Neuronal stem cell (in vitro differentiated cells): Measurements from ENCODE around the gene UNC13D. TPM values are rescaled to one million over a fixed set of nuclear protein-coding genes. Genes with fewer than 3 reads are reported as not detected.

Experiments
- DNase-seq: peaks from one replicate; pipeline ENCODE4 v3.0.0-alpha.2; 2013; ENCODE audit warnings: low spot score
- H2AFZ ChIP-seq: one replicate; pipeline ENCODE4 v1.6.1; 2013; ENCODE audit warnings: mild to moderate bottlenecking, low read length, inconsistent platforms
- H2AK5ac ChIP-seq: 2 replicates; pipeline ENCODE4 v1.6.1; 2013; ENCODE audit warnings: low read depth, mild to moderate bottlenecking, inconsistent platforms, low read length, moderate library complexity, mixed read lengths
- H2BK120ac ChIP-seq: 2 replicates; pipeline ENCODE4 v1.6.1; 2013; ENCODE audit warnings: low read depth, mild to moderate bottlenecking, inconsistent platforms, low read length, moderate library complexity, mixed read lengths
- H2BK12ac ChIP-seq: one replicate; pipeline ENCODE4 v1.6.1; 2013; ENCODE audit warnings: low read length, inconsistent platforms
- H2BK15ac ChIP-seq: 2 replicates; pipeline ENCODE4 v1.6.1; 2013; ENCODE audit warnings: mild to moderate bottlenecking, low read length, inconsistent platforms, mixed read lengths
- H2BK5ac ChIP-seq: one replicate; pipeline ENCODE4 v1.6.1; 2013; ENCODE audit warnings: inconsistent platforms, mild to moderate bottlenecking, low read length, moderate library complexity
- H3K14ac ChIP-seq: one replicate; pipeline ENCODE4 v1.6.1; 2013; ENCODE audit warnings: low read length, inconsistent platforms
- H3K18ac ChIP-seq: 2 replicates; pipeline ENCODE4 v1.6.1; 2013; ENCODE audit warnings: low read length, inconsistent platforms
- H3K23ac ChIP-seq: 2 replicates; pipeline ENCODE4 v1.6.1; 2013; ENCODE audit warnings: low read depth, mild to moderate bottlenecking, mixed read lengths, low read length, inconsistent platforms; ENCODE audit not compliant: poor library complexity
- H3K27ac ChIP-seq: replicated peaks from 3 replicates; pipeline ENCODE4 v1.5.1; 2013; ENCODE audit warnings: low read length, inconsistent platforms
- H3K27me3 ChIP-seq, 3 experiments: 2 replicates each; pipeline ENCODE4 v1.6.1; 2013; ENCODE audit warnings: low read length in 3 of 3, mild to moderate bottlenecking in 2 of 3, inconsistent platforms in 1 of 3, low read depth in 1 of 3, mixed read lengths in 1 of 3, moderate library complexity in 1 of 3; ENCODE audit not compliant: control insufficient read depth in 3 of 3, insufficient read depth in 3 of 3
- H3K36me3 ChIP-seq, 2 donors: replicated peaks in 1 of 2; 2 replicates each; pipeline ENCODE4 v1.6.1; 2013; ENCODE audit warnings: low read length in 2 of 2; ENCODE audit not compliant: control insufficient read depth in 2 of 2, insufficient read depth in 2 of 2
- H3K4ac ChIP-seq: 2 replicates; pipeline ENCODE4 v1.6.1; 2013; ENCODE audit warnings: inconsistent platforms, mild to moderate bottlenecking, low read length, moderate library complexity
- H3K4me1 ChIP-seq, 2 donors: 1 replicate in 1 of 2; 2 replicates in 1 of 2; pipeline ENCODE4 v1.6.1; 2013; ENCODE audit warnings: low read length in 2 of 2, low read depth in 1 of 2; ENCODE audit not compliant: control insufficient read depth in 2 of 2, insufficient read depth in 1 of 2
- H3K4me2 ChIP-seq: one replicate; pipeline ENCODE4 v1.6.1; 2013; ENCODE audit warnings: mild to moderate bottlenecking, low read length, inconsistent platforms; ENCODE audit not compliant: insufficient read depth, poor library complexity, severe bottlenecking
- H3K4me3 ChIP-seq, 2 donors: 2 replicates each; pipeline ENCODE4 v1.5.1; 2013; ENCODE audit warnings: low read length in 2 of 2, mild to moderate bottlenecking in 2 of 2, inconsistent platforms in 1 of 2, moderate library complexity in 1 of 2
- H3K79me1 ChIP-seq: one replicate; pipeline ENCODE4 v1.6.1; 2013; ENCODE audit warnings: low read depth, mild to moderate bottlenecking, inconsistent platforms, low read length, moderate library complexity
- H3K9ac ChIP-seq: one replicate; pipeline ENCODE4 v1.6.1; 2013; ENCODE audit warnings: mild to moderate bottlenecking, low read depth, low read length, inconsistent platforms; ENCODE audit not compliant: poor library complexity
- H3K9me3 ChIP-seq, 2 donors: replicated peaks in 1 of 2; 2 replicates each; pipeline versions ENCODE3 to v1.6.1; 2013; ENCODE audit warnings: low read length in 2 of 2, mild to moderate bottlenecking in 2 of 2, inconsistent platforms in 1 of 2, low read depth in 1 of 2, mixed read lengths in 1 of 2, moderate library complexity in 1 of 2; ENCODE audit not compliant: control insufficient read depth in 2 of 2, insufficient read depth in 1 of 2
- H4K8ac ChIP-seq: one replicate; pipeline ENCODE4 v1.6.1; 2013; ENCODE audit warnings: low read depth, mild to moderate bottlenecking, inconsistent platforms, low read length, moderate library complexity
- H4K91ac ChIP-seq: one replicate; pipeline ENCODE4 v1.6.1; 2013; ENCODE audit warnings: low read length, low read depth, mild to moderate bottlenecking, inconsistent platforms; ENCODE audit not compliant: poor library complexity
- WGBS, 2 donors: extraction: QIAGEN DNeasy Blood & Tissue Kit; methylation state at CpG; one replicate each; pipeline ENCODE4 v1.1.7; 2013; ENCODE audit warnings: missing lambda C conversion rate in 2 of 2, mixed read lengths in 1 of 2; ENCODE audit not compliant: insufficient read length in 2 of 2, insufficient replicate concordance in 1 of 2; ENCODE audit errors: extremely low coverage in 2 of 2; 5-methylcytosine and 5-hydroxymethylcytosine counted together
- polyA plus RNA-seq, 2 experiments: library from polyadenylated mRNA; stranded (reverse); fragments of 200-250 nt; gene quantifications; one replicate each; pipeline ENCODE4 v1.2.3, GENCODE V29; 2013

UNC13D gene
- 1.4 TPM for polyA plus RNA-seq (2013, experiment 1 of 2)
- 0.90 TPM for polyA plus RNA-seq (2013, experiment 2 of 2)

- Histone ChIP-seq H2BK12ac (no peak within 1 kb of the TSS), H3K23ac (peak within 1 kb of the TSS; percentile 97), H3K4me1 (peaks cover 5 to 6% of the 10 kb centered on the region in 2 donors), H3K9me3 (no peaks in the 10 kb centered on the region), H3K36me3 (peaks cover 25 to 30% of the 10 kb centered on the region in 2 donors), H3K9ac (peak within 1 kb of the TSS; percentile 70), H3K4me2 (no peak within 1 kb of the TSS), H3K79me1 (no peaks in the 10 kb centered on the region), H3K4me3 (peak within 1 kb of the TSS in 1 of 2 donors; percentile 12), H2AK5ac (peak within 1 kb of the TSS; percentile 86), H2BK120ac (peak within 1 kb of the TSS; percentile 72), H3K4ac (peak within 1 kb of the TSS; percentile 23), H4K8ac (no peak within 1 kb of the TSS), H3K18ac (peak within 1 kb of the TSS; percentile 92), H2BK15ac (peak within 1 kb of the TSS; percentile 83), H3K14ac (peak within 1 kb of the TSS; percentile 63), H2BK5ac (peak within 1 kb of the TSS; percentile 53), H3K27ac (no peak within 1 kb of the TSS), H4K91ac (peak within 1 kb of the TSS; percentile 89), H2AFZ (no peak within 1 kb of the TSS), H3K27me3 (no peaks in the 10 kb centered on the region)
- WGBS, 2 donors = no CpG with 5 or more reads among the region's 35 CpGs
- DNase-seq = no peak
Measured at GRCh38 chr17:75843577-75844529, at the start of gene UNC13D. Gene UNC13D, minus strand, starts transcription at chr17:75844404. Its CDS starts 67 bp downstream, at chr17:75844337.

- Histone ChIP-seq H2BK120ac (no peak overlapping the region), H3K79me1 (peaks cover 15% of the 10 kb centered on the region), H2AFZ (no peak overlapping the region), H2BK12ac (no peak overlapping the region), H3K27me3 (no peaks in the 10 kb centered on the region), H3K27ac (no peak overlapping the region), H3K14ac (no peak overlapping the region), H3K4me3 (no peak overlapping the region), H3K23ac (no peak overlapping the region), H2BK5ac (peak overlapping the region; percentile 47), H2BK15ac (no peak overlapping the region), H3K4ac (no peak overlapping the region), H2AK5ac (peak overlapping the region; percentile 48), H4K91ac (no peak overlapping the region), H4K8ac (no peak overlapping the region), H3K18ac (no peak overlapping the region), H3K4me2 (no peak overlapping the region), H3K4me1 (peaks cover 0 to 13% of the 10 kb centered on the region in 2 donors), H3K9ac (peak overlapping the region; percentile 75), H3K36me3 (peaks cover 14 to 24% of the 10 kb centered on the region in 2 donors), H3K9me3 (peaks cover 0 to 2% of the 10 kb centered on the region in 2 donors)
- no CpG with 5 or more reads among the region's 18 CpGs for WGBS, 2 donors
- no peak for DNase-seq
Measured at GRCh38 chr17:75893305-75894048, 49.3 kb upstream of the UNC13D start.

- no peak overlapping the region for H3K4me3 ChIP-seq
- no peak overlapping the region for H2AFZ ChIP-seq
- H3K27me3 ChIP-seq = no peaks in the 10 kb centered on the region
- no peak overlapping the region for H3K18ac ChIP-seq
- H2AK5ac ChIP-seq = peak overlapping the region; percentile 9
- H4K91ac ChIP-seq = no peak overlapping the region
- H2BK12ac ChIP-seq = no peak overlapping the region
- no peak overlapping the region for H3K4me2 ChIP-seq
- no peak overlapping the region for H4K8ac ChIP-seq
- H3K79me1 ChIP-seq = peaks cover 15% of the 10 kb centered on the region
- no peak overlapping the region for H2BK15ac ChIP-seq
- no peak overlapping the region for H3K14ac ChIP-seq
- peaks cover 6 to 25% of the 10 kb centered on the region in 2 donors for H3K36me3 ChIP-seq
- peak overlapping the region; percentile 70 for H3K9ac ChIP-seq
- H2BK5ac ChIP-seq = peak overlapping the region; percentile 13
- no peak overlapping the region for H3K27ac ChIP-seq
- WGBS, 2 donors = no CpG with 5 or more reads among the region's 16 CpGs
- no peak overlapping the region for H3K4ac ChIP-seq
- peaks cover 0 to 13% of the 10 kb centered on the region in 2 donors for H3K4me1 ChIP-seq
- DNase-seq = no peak
- peaks cover 0 to 2% of the 10 kb centered on the region in 2 donors for H3K9me3 ChIP-seq
- H3K23ac ChIP-seq = no peak overlapping the region
- H2BK120ac ChIP-seq = no peak overlapping the region
Measured at GRCh38 chr17:75892556-75893224, 48.5 kb upstream of the UNC13D start.
